Testis (tissue), 3 donors: ENCODE measurements around the gene COIL. TPM values are rescaled to one million over a fixed set of nuclear protein-coding genes. Genes with fewer than 3 reads are reported as not detected.

ENCODE experiments used
- DNase-seq: peaks from one replicate; pipeline ENCODE4 v3.0.0-alpha.2; 2019
- H3K27ac ChIP-seq, 2 donors: fragments of 200-600 bp; sonication (generic); one replicate each; pipeline ENCODE4 v1.5.1; 2019
- H3K27me3 ChIP-seq: fragments of 200-600 bp; sonication (generic); one replicate; pipeline ENCODE4 v1.5.1; 2019
- H3K36me3 ChIP-seq: fragments of 200-600 bp; sonication (generic); one replicate; pipeline ENCODE4 v1.5.1; 2017; ENCODE audit warnings: low read depth; ENCODE audit errors: missing control alignments
- H3K4me1 ChIP-seq: fragments of 200-600 bp; sonication (generic); one replicate; pipeline ENCODE4 v1.5.1; 2019
- H3K4me3 ChIP-seq, 2 donors: fragments of 200-600 bp; sonication (generic); one replicate each; pipeline ENCODE4 v1.5.1; 2017 to 2019
- H3K9me3 ChIP-seq: fragments of 200-600 bp; sonication (generic); one replicate; pipeline ENCODE4 v1.5.1; 2017
- POLR2A ChIP-seq: fragments of 450-650 bp; IDR thresholded peaks from one replicate; pipeline ENCODE4 v1.6.1; 2017; ENCODE audit warnings: antibody characterized with exemption, mild to moderate bottlenecking, moderate library complexity
- WGBS, 2 donors: methylation state at CpG; one replicate each; pipeline ENCODE4 v1.1.5; 2018; 5-methylcytosine and 5-hydroxymethylcytosine counted together
- intact Hi-C: fragments of 100-400 bp; cut with DNase I; formaldehyde crosslinking; loops from one replicate; pipeline ENCODE4 v1.15.1; 2023; ENCODE audit warnings: low total_unique reads
- polyA plus RNA-seq: library from polyadenylated mRNA; stranded (reverse); fragments of 350-450 nt; fragmentation: Illumina TruSeq; extraction: RNeasy Lipid Tissue Mini Kit (QIAGEN cat#74804); gene quantifications from one replicate; pipeline ENCODE4 v1.2.3, GENCODE V29; 2014; ENCODE audit warnings: low read depth, low replicate concordance; ENCODE audit not compliant: insufficient read depth
- total RNA-seq, 2 donors: library from RNA; depleted of rRNA; stranded (reverse); fragments of >200 nt; gene quantifications; one replicate each; pipeline ENCODE4 v1.2.3, GENCODE V29; 2016
- TF ChIP-seq, protein P1 (sequence below), 3 experiments: fragments of 450-650 bp in 2 of 3; fragments of 200-600 bp in 1 of 3; sonication (generic) in 1 of 3; IDR thresholded peaks; one replicate each; pipeline ENCODE4 v1.5.1; 2016 to 2019; ENCODE audit warnings: antibody characterized with exemption in 3 of 3, mild to moderate bottlenecking in 2 of 3, moderate library complexity in 1 of 3

The COIL gene
- total and polyA plus RNA-seq, 3 donors from 2014 or later = 48.4 to 214 (median 87.6) TPM

GRCh38 chr17:56979091-56979480 lies 18.2 kb upstream of the COIL start:
- H3K36me3 ChIP-seq = no peaks in the 10 kb centered on the region
- no peak overlapping the region for H3K27ac ChIP-seq
- no peak for DNase-seq
- intact Hi-C loops = no loop called here
- H3K4me1 ChIP-seq = peaks cover 8% of the 10 kb centered on the region
- no peak for TF ChIP-seq POLR2A
- TF ChIP-seq, protein P1, sequence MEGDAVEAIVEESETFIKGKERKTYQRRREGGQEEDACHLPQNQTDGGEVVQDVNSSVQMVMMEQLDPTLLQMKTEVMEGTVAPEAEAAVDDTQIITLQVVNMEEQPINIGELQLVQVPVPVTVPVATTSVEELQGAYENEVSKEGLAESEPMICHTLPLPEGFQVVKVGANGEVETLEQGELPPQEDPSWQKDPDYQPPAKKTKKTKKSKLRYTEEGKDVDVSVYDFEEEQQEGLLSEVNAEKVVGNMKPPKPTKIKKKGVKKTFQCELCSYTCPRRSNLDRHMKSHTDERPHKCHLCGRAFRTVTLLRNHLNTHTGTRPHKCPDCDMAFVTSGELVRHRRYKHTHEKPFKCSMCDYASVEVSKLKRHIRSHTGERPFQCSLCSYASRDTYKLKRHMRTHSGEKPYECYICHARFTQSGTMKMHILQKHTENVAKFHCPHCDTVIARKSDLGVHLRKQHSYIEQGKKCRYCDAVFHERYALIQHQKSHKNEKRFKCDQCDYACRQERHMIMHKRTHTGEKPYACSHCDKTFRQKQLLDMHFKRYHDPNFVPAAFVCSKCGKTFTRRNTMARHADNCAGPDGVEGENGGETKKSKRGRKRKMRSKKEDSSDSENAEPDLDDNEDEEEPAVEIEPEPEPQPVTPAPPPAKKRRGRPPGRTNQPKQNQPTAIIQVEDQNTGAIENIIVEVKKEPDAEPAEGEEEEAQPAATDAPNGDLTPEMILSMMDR (IDR thresholded peaks at IDR 0.05) = no peak
- no peaks in the 10 kb centered on the region for H3K27me3 ChIP-seq
- H3K4me3 ChIP-seq = no peak overlapping the region
- WGBS, 2 donors = 41 to 47% methylated on average over 3 of the region's 3 CpGs
- H3K9me3 ChIP-seq = no peaks in the 10 kb centered on the region

GRCh38 chr17:56978441-56979090 lies 17.7 kb upstream of the COIL start:
- peak overlapping the region in 1 of 2 donors; percentile 43 for H3K27ac ChIP-seq
- peaks cover 8% of the 10 kb centered on the region for H3K4me1 ChIP-seq
- H3K9me3 ChIP-seq = no peaks in the 10 kb centered on the region
- no peaks in the 10 kb centered on the region for H3K36me3 ChIP-seq
- TF ChIP-seq, protein P1 (IDR thresholded peaks at IDR 0.05) = no peak
- TF ChIP-seq POLR2A = no peak
- peak overlapping the region; percentile 56 to 69 for H3K4me3 ChIP-seq
- DNase-seq = no peak
- intact Hi-C loops = no loop called here
- H3K27me3 ChIP-seq = no peaks in the 10 kb centered on the region
- WGBS, 2 donors = 13 to 16% methylated on average over 11 of the region's 11 CpGs

GRCh38 chr17:56977673-56978395 lies 17.0 kb upstream of the COIL start, which contains the start of gene SCPEP1:
Gene SCPEP1 (plus strand): TSS chr17:56978131. CDS start chr17:56978160, 29 bp downstream.
- no peaks in the 10 kb centered on the region for H3K9me3 ChIP-seq
- H3K4me3 ChIP-seq = peak within 1 kb of the TSS; percentile 56 to 69
- intact Hi-C loops = no loop called here
- 0 to 2% methylated on average over 20 to 23 of the region's 42 CpGs for WGBS, 2 donors
- H3K27ac ChIP-seq = peak within 1 kb of the TSS in 1 of 2 donors; percentile 43
- peaks cover 8% of the 10 kb centered on the region for H3K4me1 ChIP-seq
- peak; percentile 91 for DNase-seq
- no peaks in the 10 kb centered on the region for H3K36me3 ChIP-seq
- no peaks in the 10 kb centered on the region for H3K27me3 ChIP-seq
- TF ChIP-seq, protein P1 (IDR thresholded peaks at IDR 0.05) = no peak
- no peak for TF ChIP-seq POLR2A

DNA sequence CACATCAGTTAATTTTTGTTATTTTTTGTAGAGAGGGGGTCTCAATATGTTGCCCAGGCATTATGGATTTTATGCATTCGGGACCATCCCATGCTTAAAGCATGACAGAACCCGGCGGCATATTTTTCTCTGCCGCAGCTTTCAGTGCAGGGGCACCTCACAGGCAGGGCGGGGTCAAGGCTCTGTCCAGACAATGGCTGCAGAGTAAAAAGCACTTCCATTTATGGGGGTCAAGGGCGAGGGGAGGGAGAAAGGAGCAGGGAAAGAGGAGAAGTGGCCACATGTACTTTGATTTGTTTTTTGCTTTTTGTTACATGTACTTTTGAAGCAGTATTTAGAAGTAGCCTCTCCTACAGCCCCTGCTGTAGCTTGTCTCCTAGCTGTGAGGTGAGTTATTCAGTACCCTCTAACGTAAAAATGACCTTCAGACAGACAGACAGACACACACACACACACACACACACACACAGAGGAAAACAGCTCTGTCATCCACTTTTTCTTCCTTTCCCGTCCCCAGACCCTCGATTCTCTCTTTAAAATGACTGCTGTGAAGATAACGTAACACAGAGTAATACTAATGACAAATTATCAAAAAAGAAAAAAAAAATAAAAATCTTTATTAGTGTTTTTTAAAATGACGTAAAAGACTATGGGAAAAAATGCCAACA lies 16.2 kb upstream of the COIL start:
- Histone ChIP-seq H3K9me3 (no peaks in the 10 kb centered on the region), H3K27me3 (no peaks in the 10 kb centered on the region), H3K36me3 (no peaks in the 10 kb centered on the region), H3K27ac (no peak overlapping the region), H3K4me3 (peak overlapping the region; percentile 56 to 69), H3K4me1 (peaks cover 8% of the 10 kb centered on the region)
- WGBS, 2 donors = 33 to 41% methylated on average over 11 of the region's 11 CpGs
- TF ChIP-seq, protein P1 (IDR thresholded peaks at IDR 0.05) = no peak
- TF ChIP-seq POLR2A = no peak
- no peak for DNase-seq
- intact Hi-C loops = no loop called here
